HG02610 (cell line): ENCODE measurements around the gene SHB.

Experiments used
- ATAC-seq: cut with Tn5 transposase; IDR thresholded peaks from one replicate; pipeline ENCODE4 v1.9.1; 2021; ENCODE audit warnings: mild to moderate bottlenecking, moderate library complexity; ENCODE audit not compliant: unreplicated experiment

The SHB gene

GRCh38 chr9:37942621-37943344 is 126.2 kb downstream of the SHB start:
- no peak for ATAC-seq

DNA sequence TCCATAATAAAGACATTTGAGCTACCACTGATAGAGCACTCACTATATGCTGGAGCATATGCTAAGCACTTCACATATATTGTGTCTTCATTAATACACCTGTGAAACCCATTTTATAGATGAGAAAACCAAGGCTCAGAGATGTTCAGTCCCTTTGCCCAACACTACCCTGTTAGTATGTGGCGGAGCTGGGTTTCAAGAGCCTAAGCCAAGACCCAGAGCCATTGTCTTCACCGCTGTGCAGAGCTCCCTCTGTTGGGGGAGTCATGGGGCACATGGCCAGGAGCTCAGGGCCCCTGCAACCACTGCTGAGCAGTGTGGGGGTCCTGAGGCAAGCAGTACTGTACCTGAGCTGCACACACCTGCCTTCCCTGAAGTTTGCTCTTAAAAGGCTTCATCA is 127.8 kb downstream of the SHB start:
- ATAC-seq = no peak

- no peak for ATAC-seq
Observed at GRCh38 chr9:37939575-37940095, 129.4 kb downstream of the SHB start.

- ATAC-seq = no peak
Observed at GRCh38 chr9:37938121-37938891, 130.7 kb downstream of the SHB start.

DNA sequence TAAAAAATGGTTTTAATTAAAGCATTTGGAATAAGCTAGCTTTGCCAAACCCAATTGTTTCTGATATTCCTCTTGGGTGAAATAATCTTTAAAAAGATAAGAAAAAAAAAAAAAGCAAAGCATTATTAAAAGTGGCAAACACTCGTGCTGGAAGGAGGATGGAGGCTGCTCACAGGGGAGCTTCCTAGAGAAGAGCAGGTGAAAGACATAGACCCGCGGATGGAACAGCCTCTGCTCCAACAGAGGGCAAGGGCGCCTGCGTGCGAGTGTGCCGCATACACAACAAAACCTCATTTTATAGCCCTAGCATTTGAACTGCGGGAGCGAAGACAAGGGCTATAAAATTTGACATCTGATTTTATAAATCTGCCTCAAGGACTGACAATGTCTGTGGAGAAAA is 131.7 kb downstream of the SHB start:
- ATAC-seq = no peak

GRCh38 chr9:37936965-37937364 is 132.1 kb downstream of the SHB start:
- ATAC-seq = no peak

GRCh38 chr9:37936376-37936775 is 132.7 kb downstream of the SHB start:
- no peak for ATAC-seq

GRCh38 chr9:37935096-37935495 is 133.9 kb downstream of the SHB start:
- ATAC-seq = no peak

GRCh38 chr9:37931592-37931991 is 137.4 kb downstream of the SHB start:
- no peak for ATAC-seq

DNA sequence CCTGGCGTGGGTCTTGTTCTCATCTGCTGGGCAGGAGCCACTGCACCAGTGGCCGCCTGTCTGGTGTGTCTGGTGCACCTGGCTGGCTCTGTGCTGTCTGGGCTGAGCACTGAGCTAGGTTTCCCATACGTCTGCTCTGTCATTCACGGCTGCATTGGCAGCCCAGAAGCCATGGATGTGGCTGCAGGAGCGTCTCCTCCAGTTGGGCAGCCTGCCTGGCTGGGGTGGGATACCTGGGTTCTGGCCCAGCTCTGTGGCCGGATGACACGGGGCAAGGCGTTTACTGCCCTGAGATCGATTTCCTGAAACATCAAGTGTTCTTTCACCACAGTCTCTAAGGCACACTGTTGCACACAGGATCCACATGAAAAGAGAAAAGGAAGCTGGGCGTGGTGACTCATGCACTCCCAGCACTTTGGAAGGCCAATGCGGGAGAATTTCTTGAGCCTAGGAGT is 139.6 kb downstream of the SHB start:
- no peak for ATAC-seq

DNA sequence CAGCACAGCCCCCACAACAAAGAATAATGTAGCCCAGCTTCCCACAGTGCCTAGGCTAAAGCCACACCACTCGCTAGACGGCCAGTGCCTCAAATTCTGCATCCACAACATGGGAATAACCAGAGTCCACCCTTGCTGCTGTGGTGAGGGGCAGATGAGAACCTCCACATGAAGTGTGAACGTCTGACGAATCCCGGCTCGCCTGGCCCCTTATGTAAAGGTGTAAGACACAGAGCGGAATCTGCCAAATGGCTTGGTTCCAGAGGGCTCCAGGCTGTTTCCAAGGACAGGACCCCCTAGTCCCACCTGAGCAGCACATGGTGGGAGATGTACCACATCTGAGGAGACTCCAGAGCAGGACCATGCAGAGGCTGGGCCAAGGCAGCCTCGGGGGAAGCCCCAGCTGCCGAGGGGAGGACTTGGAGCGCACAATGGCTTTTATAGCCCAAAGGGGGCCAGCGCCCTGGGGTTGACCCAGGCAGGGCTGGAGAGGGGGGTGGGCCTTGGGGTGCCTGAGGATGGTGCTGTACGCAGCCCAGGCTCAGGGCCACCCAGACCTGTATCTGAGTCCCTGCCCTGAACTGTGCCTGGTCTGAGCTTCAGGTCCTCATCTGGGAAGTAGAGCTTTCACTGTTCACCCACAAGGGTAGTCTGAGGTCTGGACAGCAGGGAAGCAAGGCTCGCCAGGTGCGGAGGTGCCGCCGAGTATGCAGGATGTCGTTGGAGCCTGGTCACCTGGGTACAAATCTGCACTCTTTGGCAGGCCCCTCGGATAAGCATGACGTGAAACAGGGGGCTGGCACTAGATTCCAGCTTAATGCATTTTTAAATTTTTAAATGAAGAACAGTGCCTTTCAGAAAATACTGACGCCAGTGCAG is 140.2 kb downstream of the SHB start:
- no peak for ATAC-seq

GRCh38 chr9:37927601-37928551 is 141.2 kb downstream of the SHB start:
- ATAC-seq = no peak

DNA sequence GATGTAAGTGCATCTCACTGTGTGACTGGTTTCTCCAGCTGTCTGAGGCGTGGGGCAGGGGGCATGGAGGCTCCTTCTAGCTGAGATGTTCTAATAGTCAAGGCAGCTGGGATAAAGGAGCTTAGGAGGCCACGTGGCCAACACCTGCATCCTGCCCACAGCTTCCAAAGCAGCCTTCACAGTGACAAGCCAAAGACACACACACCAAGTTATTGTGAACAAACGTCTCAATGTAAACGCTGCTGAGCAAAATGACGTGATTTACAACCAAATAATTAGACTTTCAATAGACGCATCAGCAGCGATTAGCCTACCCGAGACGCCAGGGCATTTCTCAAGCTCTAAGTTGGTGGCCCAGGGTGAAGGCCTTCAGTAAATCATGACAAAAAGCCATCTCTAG is 141.9 kb downstream of the SHB start:
- no peak for ATAC-seq

GRCh38 chr9:37926737-37927118 is 142.3 kb downstream of the SHB start:
- ATAC-seq = no peak

DNA sequence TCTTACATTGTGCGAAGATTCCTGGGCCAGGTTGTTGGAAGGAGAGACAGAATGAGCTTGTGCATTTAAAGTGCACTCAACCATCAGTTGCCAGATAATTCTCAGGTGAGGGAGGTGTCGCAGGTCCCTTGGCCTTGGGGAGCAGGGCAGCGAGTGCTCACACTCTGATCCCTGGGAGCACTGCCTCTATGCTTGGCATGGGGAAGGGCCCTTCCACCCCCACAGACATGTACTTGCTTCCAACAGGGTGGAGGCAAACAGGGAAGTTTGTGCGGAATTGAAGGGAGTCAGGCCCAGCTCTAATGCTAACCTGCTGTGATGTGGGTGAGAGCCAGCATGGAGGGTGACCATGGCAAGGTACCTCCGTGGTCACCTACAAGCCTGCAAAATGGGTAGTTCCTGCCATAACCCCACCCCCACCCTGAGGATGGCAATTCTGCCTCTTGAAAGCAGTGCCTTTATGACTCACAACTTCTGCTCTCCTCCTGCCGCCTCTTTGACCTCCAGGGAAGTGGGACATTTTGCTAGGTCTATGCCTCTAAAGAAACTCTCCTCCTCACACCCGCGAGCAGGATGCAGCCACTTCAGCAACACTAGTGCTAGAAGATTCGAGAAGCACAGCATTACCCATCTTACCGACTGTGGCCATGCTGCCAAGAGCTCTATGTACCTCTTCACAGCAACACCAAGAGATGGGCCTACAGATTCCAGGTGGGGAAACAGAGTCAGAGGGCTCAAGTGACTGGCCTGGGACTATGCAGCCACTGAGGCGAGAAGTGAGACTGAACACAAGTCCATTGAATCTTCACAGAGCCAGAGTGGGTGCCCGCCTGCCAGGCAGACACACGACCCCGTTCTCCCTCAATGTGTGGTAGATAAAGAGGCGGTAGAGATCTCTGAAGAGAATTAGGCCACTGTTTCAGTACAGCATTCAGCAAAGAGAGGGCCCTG is 143.0 kb downstream of the SHB start:
- no peak for ATAC-seq

DNA sequence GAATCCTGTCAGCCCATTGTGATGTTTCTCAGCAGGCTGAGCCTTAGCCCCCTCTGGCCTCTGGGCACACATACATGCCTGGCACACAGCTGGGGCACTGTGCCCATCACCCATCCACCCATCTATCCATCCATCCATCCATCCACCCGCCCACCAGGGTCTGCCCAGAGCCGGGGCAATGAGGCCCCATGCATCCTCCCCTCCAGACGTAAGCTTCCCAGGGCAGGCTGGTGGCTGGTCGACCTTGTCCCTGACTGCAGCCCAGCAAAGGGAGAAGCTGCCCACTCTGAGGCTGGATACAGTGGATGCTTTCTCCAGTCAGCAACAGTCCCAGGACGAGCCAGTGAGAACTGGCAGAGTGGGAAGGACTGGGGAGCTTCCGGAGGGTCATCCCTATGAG is 144.0 kb downstream of the SHB start:
- ATAC-seq = no peak

- ATAC-seq = no peak
Observed at GRCh38 chr9:37924538-37924937, 144.5 kb downstream of the SHB start.

GRCh38 chr9:37923796-37924427 is 145.1 kb downstream of the SHB start:
- no peak for ATAC-seq
